Sigmoid colon (tissue), 7 donors: ENCODE results near the gene SNX14. TPM values are rescaled to one million over a fixed set of nuclear protein-coding genes. Genes with fewer than 3 reads are reported as not detected.
A peak's percentile ranks its signal among the peaks of the same experiment; 100 is the strongest.

ENCODE experiments used
- DNase-seq: peaks from one replicate; pipeline ENCODE4 v3.0.0-alpha.2; 2019
- H3K27ac ChIP-seq, 4 donors: fragments of 200-600 bp; sonication (generic); one replicate each; pipeline ENCODE4 v1.5.1; 2016 to 2019; ENCODE audit warnings: mild to moderate bottlenecking in 1 of 4
- H3K27me3 ChIP-seq, 3 donors: fragments of 200-600 bp; sonication (generic); one replicate each; pipeline ENCODE4 v1.5.1; 2019; ENCODE audit warnings: mild to moderate bottlenecking in 1 of 3
- H3K36me3 ChIP-seq, 4 donors: fragments of 200-600 bp; sonication (generic); one replicate each; pipeline ENCODE4 v1.5.1; 2016 to 2019
- H3K4me1 ChIP-seq, 4 donors: fragments of 200-600 bp; sonication (generic); one replicate each; pipeline ENCODE4 v1.5.1; 2017 to 2019
- H3K4me3 ChIP-seq, 4 donors: fragments of 200-600 bp; sonication (generic); one replicate each; pipeline ENCODE4 v1.5.1; 2017 to 2019; ENCODE audit warnings: mild to moderate bottlenecking in 2 of 4, moderate library complexity in 1 of 4
- H3K9me3 ChIP-seq, 4 donors: fragments of 200-600 bp in 3 of 4; sonication (generic) in 3 of 4; one replicate each; pipeline versions ENCODE4 v1.5.1 to v1.6.1; 2013 to 2019
- EP300 ChIP-seq, 4 donors: sonication (generic); formaldehyde crosslinking; IDR thresholded peaks; one replicate each; pipeline ENCODE4 v1.6.1; 2017; ENCODE audit warnings: antibody characterized with exemption in 4 of 4
- POLR2A ChIP-seq, 2 donors: fragments of 450-650 bp; IDR thresholded peaks; one replicate each; pipeline ENCODE4 v1.6.1; 2016; ENCODE audit warnings: antibody characterized with exemption in 2 of 2, mild to moderate bottlenecking in 2 of 2, moderate library complexity in 2 of 2
- POLR2AphosphoS5 ChIP-seq, 4 donors: sonication (generic); formaldehyde crosslinking; IDR thresholded peaks; one replicate each; pipeline ENCODE4 v1.6.1; 2017; ENCODE audit warnings: antibody characterized with exemption in 4 of 4
- WGBS, 2 donors: extraction: QIAGEN DNeasy Blood & Tissue Kit; methylation state at CpG; one replicate each; pipeline ENCODE4 v1.1.7; 2013; 5-methylcytosine and 5-hydroxymethylcytosine counted together
- intact Hi-C: fragments of 100-400 bp; cut with DNase I; formaldehyde crosslinking; loops from one replicate; pipeline ENCODE4 v1.15.1; 2023
- polyA plus RNA-seq, 3 donors: library from polyadenylated mRNA; stranded (reverse); fragments of 200-250 nt; gene quantifications; one replicate each; pipeline ENCODE4 v1.2.3, GENCODE V29; 2013
- total RNA-seq, 4 donors: library from RNA; depleted of rRNA; stranded (reverse); fragments of >200 nt; gene quantifications; one replicate each; pipeline ENCODE4 v1.1.0, GENCODE V29; 2016
- TF ChIP-seq, protein P1 (sequence below), 4 experiments: fragments of 450-650 bp in 3 of 4; fragments of 200-600 bp in 1 of 4; IDR thresholded peaks; one replicate each; pipeline ENCODE4 v1.5.1; 2016 to 2019; ENCODE audit warnings: antibody characterized with exemption in 4 of 4, mild to moderate bottlenecking in 3 of 4, moderate library complexity in 2 of 4
- donor health status: healthy with polysubstance abuse.
- donor health status: Bipolar disorder and iron deficiency.
- donor health status: healthy.

Gene SNX14
- total and polyA plus RNA-seq, 7 donors: 12.9 to 94.2 (median 61.1) TPM

DNA sequence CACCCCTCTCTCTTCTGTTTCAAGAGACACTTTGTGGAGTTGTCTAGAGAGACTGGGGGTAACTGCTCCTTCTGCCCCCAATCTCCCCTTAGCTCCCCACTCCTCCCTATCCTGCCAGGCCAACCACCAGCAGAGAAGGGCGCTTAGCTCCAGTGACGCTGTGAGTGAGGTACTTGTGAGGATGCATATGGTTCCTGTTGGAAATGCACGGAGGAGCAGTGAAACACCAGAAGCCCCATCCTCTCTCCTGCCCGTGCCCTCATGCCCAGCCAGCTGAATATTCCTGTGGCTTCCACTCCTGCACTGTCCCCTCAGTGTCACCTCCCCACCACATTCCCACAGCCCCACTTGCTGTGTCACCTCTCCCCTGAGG lies 131.9 kb downstream of the SNX14 start:
- Histone ChIP-seq H3K27ac (peak overlapping the region; percentile 51 to 78 (median 70)), H3K4me3 (no peak overlapping the region), H3K4me1 (peaks cover 0 to 80% (median 57%) of the 10 kb centered on the region in 4 donors), H3K9me3 (no peaks in the 10 kb centered on the region), H3K27me3 (no peaks in the 10 kb centered on the region), H3K36me3 (peaks cover 0 to 2% (median 0%) of the 10 kb centered on the region in 4 donors)
- intact Hi-C loops: no loop called here
- TF ChIP-seq POLR2AphosphoS5 (IDR thresholded peaks at IDR 0.05): no peak
- no peak for TF ChIP-seq EP300 (IDR thresholded peaks at IDR 0.05)
- TF ChIP-seq, protein P1, sequence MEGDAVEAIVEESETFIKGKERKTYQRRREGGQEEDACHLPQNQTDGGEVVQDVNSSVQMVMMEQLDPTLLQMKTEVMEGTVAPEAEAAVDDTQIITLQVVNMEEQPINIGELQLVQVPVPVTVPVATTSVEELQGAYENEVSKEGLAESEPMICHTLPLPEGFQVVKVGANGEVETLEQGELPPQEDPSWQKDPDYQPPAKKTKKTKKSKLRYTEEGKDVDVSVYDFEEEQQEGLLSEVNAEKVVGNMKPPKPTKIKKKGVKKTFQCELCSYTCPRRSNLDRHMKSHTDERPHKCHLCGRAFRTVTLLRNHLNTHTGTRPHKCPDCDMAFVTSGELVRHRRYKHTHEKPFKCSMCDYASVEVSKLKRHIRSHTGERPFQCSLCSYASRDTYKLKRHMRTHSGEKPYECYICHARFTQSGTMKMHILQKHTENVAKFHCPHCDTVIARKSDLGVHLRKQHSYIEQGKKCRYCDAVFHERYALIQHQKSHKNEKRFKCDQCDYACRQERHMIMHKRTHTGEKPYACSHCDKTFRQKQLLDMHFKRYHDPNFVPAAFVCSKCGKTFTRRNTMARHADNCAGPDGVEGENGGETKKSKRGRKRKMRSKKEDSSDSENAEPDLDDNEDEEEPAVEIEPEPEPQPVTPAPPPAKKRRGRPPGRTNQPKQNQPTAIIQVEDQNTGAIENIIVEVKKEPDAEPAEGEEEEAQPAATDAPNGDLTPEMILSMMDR (IDR thresholded peaks at IDR 0.05): no peak
- TF ChIP-seq POLR2A (IDR thresholded peaks at IDR 0.05): no peak
- no peak for DNase-seq
- 64 to 96% methylated on average over 4 of the region's 4 CpGs for WGBS, 2 donors

DNA sequence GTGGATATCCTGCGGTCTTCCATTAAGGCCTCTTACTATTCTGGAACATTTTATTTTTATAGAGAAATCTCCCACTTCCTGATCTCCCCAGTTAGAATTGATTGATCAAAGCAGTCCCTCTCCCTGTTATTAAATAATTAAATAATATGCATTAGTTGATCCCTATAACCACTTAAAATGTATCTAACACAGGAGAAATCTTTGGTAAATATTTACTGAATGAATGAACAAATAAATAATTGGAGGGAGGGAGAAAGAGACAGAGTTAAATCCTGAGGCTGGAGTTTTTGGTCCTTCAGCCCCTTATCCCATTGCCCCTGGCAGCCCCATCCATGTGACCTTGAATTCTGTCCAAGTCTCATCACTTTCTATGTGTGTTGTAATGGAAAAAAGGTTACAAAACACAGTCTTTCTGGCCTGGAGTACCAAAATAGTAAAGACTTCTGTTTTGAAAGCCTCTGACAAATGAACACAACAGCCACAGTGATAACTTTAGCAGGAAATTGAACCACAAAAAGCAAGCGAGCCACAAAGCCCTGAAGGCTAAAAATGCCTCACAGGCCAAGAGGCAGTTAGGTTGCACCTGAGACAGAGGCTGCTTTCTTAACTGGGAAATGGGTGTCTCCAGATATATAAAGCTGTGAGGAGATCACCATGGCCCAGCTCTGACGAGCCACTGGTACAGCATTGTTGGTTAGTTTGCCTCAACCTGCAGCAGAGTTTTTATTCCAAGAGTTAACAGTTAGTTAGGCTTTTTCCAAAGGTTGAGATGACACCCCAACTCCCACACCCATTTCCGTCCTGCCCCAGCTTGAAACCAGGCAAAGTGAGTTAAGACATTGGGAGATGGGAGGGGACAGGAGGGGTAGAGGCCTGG lies 132.5 kb downstream of the SNX14 start:
- no peaks in the 10 kb centered on the region for H3K36me3 ChIP-seq
- H3K4me1 ChIP-seq: peaks cover 0 to 80% (median 57%) of the 10 kb centered on the region in 4 donors
- intact Hi-C loops: no loop called here
- no peaks in the 10 kb centered on the region for H3K9me3 ChIP-seq
- no peaks in the 10 kb centered on the region for H3K27me3 ChIP-seq
- no peak overlapping the region for H3K4me3 ChIP-seq
- TF ChIP-seq, protein P1 (IDR thresholded peaks at IDR 0.05): no peak
- peak in 2 of 4 donors; percentile 14 to 40 for TF ChIP-seq POLR2AphosphoS5 (IDR thresholded peaks at IDR 0.05)
- TF ChIP-seq POLR2A (IDR thresholded peaks at IDR 0.05): no peak
- TF ChIP-seq EP300 (IDR thresholded peaks at IDR 0.05): peak in 1 of 4 donors; percentile 11
- peak overlapping the region; percentile 51 to 78 (median 70) for H3K27ac ChIP-seq
- WGBS, 2 donors: 59 to 82% methylated on average over 4 of the region's 4 CpGs
- DNase-seq: no peak

DNA sequence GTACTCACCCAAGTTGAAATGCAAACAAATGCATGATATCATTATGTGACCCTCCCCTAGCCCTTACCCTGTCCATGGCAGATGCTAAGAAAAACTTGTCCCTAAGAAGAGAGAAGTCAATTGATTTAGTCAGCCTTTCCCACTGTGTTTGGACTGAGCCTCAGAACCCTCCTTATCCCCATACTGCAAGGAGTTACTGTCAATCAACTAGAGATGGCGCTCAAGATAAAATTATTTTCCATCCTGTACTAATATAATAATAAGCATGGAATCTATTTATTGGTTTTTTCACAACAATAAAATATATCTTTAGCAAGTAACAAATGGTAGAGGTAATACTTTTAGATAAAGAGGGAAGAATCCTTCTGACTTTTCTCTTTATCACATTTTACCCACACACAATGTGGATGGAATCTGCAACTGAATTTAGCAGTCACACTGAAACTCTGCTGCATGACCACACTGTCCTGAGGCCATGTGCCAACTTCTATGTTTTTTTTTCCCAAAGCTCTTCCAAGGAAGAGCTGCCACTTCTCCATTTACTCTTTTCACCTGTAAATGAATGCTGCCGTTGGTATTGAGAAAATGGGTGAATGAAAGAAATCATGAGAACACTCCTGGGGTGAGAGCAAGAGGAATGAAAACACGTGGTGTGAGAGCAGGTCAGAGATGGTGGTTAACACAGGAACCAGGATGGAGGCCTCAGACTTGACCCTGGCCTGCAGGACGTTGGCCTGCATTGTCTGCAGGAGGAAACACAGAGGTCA lies 133.3 kb downstream of the SNX14 start:
- Histone ChIP-seq H3K36me3 (no peaks in the 10 kb centered on the region), H3K27me3 (no peaks in the 10 kb centered on the region), H3K27ac (peak overlapping the region; percentile 51 to 78 (median 70)), H3K4me1 (peaks cover 0 to 74% (median 55%) of the 10 kb centered on the region in 4 donors), H3K9me3 (no peaks in the 10 kb centered on the region), H3K4me3 (no peak overlapping the region)
- no peak for DNase-seq
- 60 to 82% methylated on average over 4 of the region's 4 CpGs for WGBS, 2 donors
- intact Hi-C loops: no loop called here
- TF ChIP-seq EP300 (IDR thresholded peaks at IDR 0.05): no peak

DNA sequence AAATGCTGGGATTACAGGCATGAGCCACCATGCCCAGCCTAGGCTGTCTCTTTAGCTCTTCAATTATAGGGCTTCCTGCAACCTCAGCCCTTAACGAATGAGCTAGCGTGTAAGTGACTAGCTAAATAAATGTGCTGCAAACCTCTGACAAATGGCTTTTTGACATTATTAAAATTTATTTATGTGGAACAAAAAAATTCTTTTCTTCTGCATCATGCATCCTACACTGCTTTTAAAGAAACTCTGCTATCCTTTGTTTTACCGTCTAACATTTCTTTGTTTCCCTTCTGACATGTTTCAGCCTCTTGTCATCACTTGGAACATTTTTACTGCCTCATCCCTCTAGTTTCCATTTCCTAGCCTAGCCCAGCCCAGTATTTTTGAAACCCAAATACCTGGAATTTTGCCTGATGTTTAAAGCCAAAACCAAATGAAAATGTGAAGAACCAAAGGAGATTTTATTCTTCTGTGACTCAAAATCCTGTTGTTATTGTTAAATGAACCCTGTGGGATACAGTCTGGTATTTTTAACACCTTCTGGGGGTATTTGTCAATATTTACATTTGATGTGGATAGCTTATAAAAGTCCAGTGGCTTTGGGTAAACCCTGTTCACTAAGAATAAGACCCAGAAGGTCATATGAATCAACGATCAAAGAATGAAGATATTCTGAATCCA lies 134.3 kb downstream of the SNX14 start:
- Histone ChIP-seq H3K9me3 (no peaks in the 10 kb centered on the region), H3K36me3 (no peaks in the 10 kb centered on the region), H3K27me3 (no peaks in the 10 kb centered on the region), H3K4me3 (no peak overlapping the region), H3K4me1 (peaks cover 0 to 66% (median 49%) of the 10 kb centered on the region in 4 donors), H3K27ac (peak overlapping the region; percentile 55 to 78 (median 70))
- no peak for DNase-seq
- intact Hi-C loops: no loop called here
- WGBS, 2 donors: 71 to 73% methylated on average over 4 of the region's 4 CpGs
- TF ChIP-seq EP300 (IDR thresholded peaks at IDR 0.05) (peak in 1 of 4 donors; percentile 34), POLR2AphosphoS5 (IDR thresholded peaks at IDR 0.05) (peak; percentile 14 to 67 (median 56))
- TF ChIP-seq, protein P1 (IDR thresholded peaks at IDR 0.05): no peak
